MM.1S (cell line): ENCODE measurements around the gene BCL7B.

Experiments
- DNase-seq: peaks from one replicate; pipeline ENCODE4 v3.0.0-alpha.2; 2015
- H2AFZ ChIP-seq: fragments of 300-600 bp; sonication (generic); 2 replicates; pipeline ENCODE4 v1.6.0; 2016; ENCODE audit warnings: antibody characterized with exemption, low read length
- H3F3A ChIP-seq: fragments of 300-600 bp; sonication (generic); 2 replicates; pipeline ENCODE4 v1.6.1; 2016; ENCODE audit warnings: mild to moderate bottlenecking, antibody characterized with exemption, low read length, moderate library complexity, mixed read lengths; ENCODE audit not compliant: insufficient read depth
- H3K27ac ChIP-seq: fragments of 300-600 bp; sonication (generic); 2 replicates; pipeline ENCODE4 v1.5.1; 2016; ENCODE audit warnings: mild to moderate bottlenecking, low read length
- H3K27me3 ChIP-seq: fragments of 300-600 bp; sonication (generic); replicated peaks from 2 replicates; pipeline ENCODE4 v1.6.0; 2016; ENCODE audit warnings: low read length; ENCODE audit not compliant: insufficient read depth
- H3K36me3 ChIP-seq: fragments of 300-600 bp; sonication (generic); replicated peaks from 2 replicates; pipeline ENCODE4 v1.6.1; 2016; ENCODE audit warnings: mild to moderate bottlenecking, low read length, mixed read lengths; ENCODE audit not compliant: insufficient read depth
- H3K4me1 ChIP-seq: fragments of 300-600 bp; sonication (generic); 2 replicates; pipeline ENCODE4 v1.6.1; 2016; ENCODE audit warnings: low read length, mixed read lengths
- H3K4me2 ChIP-seq: fragments of 300-600 bp; sonication (generic); 2 replicates; pipeline ENCODE4 v1.6.0; 2016; ENCODE audit warnings: low read depth, low read length
- H3K4me3 ChIP-seq: fragments of 300-600 bp; sonication (generic); 2 replicates; pipeline ENCODE4 v1.5.1; 2016; ENCODE audit warnings: low read length, mixed read lengths
- H3K79me2 ChIP-seq: fragments of 300-600 bp; sonication (generic); 2 replicates; pipeline ENCODE4 v1.6.1; 2016; ENCODE audit warnings: mixed run types, low read length, mixed read lengths
- H3K9ac ChIP-seq: fragments of 300-600 bp; sonication (generic); 2 replicates; pipeline ENCODE4 v1.6.1; 2016; ENCODE audit warnings: low read length, mixed read lengths
- H3K9me2 ChIP-seq: fragments of 300-600 bp; sonication (generic); replicated peaks from 2 replicates; pipeline ENCODE4 v1.6.1; 2016; ENCODE audit warnings: mild to moderate bottlenecking, low read length, mixed read lengths; ENCODE audit not compliant: insufficient read depth
- H3K9me3 ChIP-seq: fragments of 300-600 bp; sonication (generic); replicated peaks from 2 replicates; pipeline ENCODE4 v1.6.1; 2016; ENCODE audit warnings: mild to moderate bottlenecking, low read length, mixed read lengths; ENCODE audit not compliant: insufficient read depth
- H4K20me1 ChIP-seq: fragments of 300-600 bp; sonication (generic); 2 replicates; pipeline ENCODE4 v1.6.1; 2016; ENCODE audit warnings: mild to moderate bottlenecking, low read length, moderate library complexity, mixed read lengths; ENCODE audit not compliant: insufficient read depth
- CTCF ChIP-seq: fragments of 300-600 bp; sonication (generic); IDR thresholded peaks from 2 replicates; pipeline ENCODE4 v1.5.1; 2016; ENCODE audit warnings: antibody characterized with exemption, low read length, mixed read lengths
- EZH2 ChIP-seq: fragments of 300-600 bp; sonication (generic); optimal IDR thresholded peaks from 2 replicates; pipeline ENCODE3; 2017; ENCODE audit warnings: low read depth, mild to moderate bottlenecking, antibody characterized with exemption, low read length, mixed read lengths
- EZH2phosphoT487 ChIP-seq: fragments of 300-600 bp; sonication (generic); IDR thresholded peaks from 2 replicates; pipeline ENCODE4 v1.6.1; 2018; ENCODE audit warnings: antibody characterized with exemption, low read length

Gene BCL7B

DNA sequence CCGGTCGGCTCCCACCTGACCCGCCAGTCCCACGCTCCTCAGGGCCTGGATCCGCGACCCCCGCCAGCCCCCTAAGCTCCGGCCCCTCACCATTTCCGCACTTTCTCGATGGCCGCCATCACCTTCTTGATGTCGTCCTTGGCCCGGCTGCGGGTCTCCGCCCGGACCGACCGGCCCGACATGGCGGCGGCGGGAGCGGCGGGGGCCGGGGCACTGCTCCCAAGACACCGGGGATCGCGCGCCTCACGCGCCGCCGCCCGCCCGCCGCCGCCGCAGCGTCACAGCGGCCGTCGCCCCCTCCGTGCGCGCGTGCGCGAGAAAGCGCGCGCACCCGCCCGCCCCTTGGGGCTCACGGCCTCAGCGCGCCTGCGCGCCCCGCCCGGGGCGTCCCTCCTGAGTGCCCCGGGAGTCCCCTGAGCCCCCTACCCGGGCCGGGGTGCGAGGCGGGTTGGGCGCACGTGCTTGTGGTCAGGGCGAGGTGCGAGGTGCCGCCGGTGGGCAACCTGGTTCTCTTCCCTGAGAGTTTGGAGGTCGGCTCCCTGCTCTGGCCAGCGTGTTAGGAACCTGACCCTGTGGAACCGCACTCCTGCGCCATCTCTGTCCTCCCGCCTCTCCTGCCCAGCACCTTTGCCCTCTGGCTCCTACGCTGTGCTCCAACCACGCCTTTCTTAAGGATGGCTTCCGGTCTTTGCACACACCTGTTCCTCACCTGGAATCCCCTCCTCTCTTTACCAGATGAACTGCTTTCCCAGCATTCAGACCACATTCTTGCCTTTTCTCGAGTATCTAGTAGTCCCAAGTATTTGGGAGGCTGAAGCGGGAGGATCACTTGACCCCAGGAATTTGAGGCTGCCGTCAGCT is at the start of gene BCL7B:
TSS of gene BCL7B (minus strand) at position 294 of the 861 bp plus-strand sequence. CDS start at position 182, 112 bp downstream.
- peaks cover 44% of the 10 kb centered on the region for H3K79me2 ChIP-seq
- no peaks in the 10 kb centered on the region for H3K9me3 ChIP-seq
- H2AFZ ChIP-seq: peak within 1 kb of the TSS; percentile 88
- TF ChIP-seq EZH2 (no peak), EZH2phosphoT487 (no peak), CTCF (no peak)
- peak within 1 kb of the TSS; percentile 96 for H3K27ac ChIP-seq
- no peaks in the 10 kb centered on the region for H4K20me1 ChIP-seq
- peaks cover 24% of the 10 kb centered on the region for H3F3A ChIP-seq
- H3K4me3 ChIP-seq: peak within 1 kb of the TSS; percentile 92
- DNase-seq: peak; percentile 88
- peaks cover 3% of the 10 kb centered on the region; the same call in 1 of the 2 replicates for H3K36me3 ChIP-seq
- H3K27me3 ChIP-seq: no peaks in the 10 kb centered on the region
- H3K9me2 ChIP-seq: no peaks in the 10 kb centered on the region
- peak within 1 kb of the TSS; percentile 82 for H3K4me2 ChIP-seq
- peaks cover 17% of the 10 kb centered on the region for H3K4me1 ChIP-seq
- peak within 1 kb of the TSS; percentile 99 for H3K9ac ChIP-seq

- Histone ChIP-seq H3K9me2 (no peaks in the 10 kb centered on the region), H3K27me3 (peaks cover 37% of the 10 kb centered on the region), H3K9me3 (no peaks in the 10 kb centered on the region), H4K20me1 (no peaks in the 10 kb centered on the region), H3K4me1 (no peaks in the 10 kb centered on the region), H3K4me2 (no peak overlapping the region), H3K4me3 (no peak overlapping the region), H3F3A (no peaks in the 10 kb centered on the region), H3K79me2 (no peaks in the 10 kb centered on the region), H3K36me3 (no peaks in the 10 kb centered on the region), H2AFZ (no peak overlapping the region), H3K9ac (no peak overlapping the region), H3K27ac (no peak overlapping the region)
- no peak for TF ChIP-seq EZH2
- no peak for TF ChIP-seq CTCF
- TF ChIP-seq EZH2phosphoT487: no peak
- DNase-seq: no peak
Observed at GRCh38 chr7:73605601-73606220, 48.2 kb upstream of the BCL7B start.

DNA sequence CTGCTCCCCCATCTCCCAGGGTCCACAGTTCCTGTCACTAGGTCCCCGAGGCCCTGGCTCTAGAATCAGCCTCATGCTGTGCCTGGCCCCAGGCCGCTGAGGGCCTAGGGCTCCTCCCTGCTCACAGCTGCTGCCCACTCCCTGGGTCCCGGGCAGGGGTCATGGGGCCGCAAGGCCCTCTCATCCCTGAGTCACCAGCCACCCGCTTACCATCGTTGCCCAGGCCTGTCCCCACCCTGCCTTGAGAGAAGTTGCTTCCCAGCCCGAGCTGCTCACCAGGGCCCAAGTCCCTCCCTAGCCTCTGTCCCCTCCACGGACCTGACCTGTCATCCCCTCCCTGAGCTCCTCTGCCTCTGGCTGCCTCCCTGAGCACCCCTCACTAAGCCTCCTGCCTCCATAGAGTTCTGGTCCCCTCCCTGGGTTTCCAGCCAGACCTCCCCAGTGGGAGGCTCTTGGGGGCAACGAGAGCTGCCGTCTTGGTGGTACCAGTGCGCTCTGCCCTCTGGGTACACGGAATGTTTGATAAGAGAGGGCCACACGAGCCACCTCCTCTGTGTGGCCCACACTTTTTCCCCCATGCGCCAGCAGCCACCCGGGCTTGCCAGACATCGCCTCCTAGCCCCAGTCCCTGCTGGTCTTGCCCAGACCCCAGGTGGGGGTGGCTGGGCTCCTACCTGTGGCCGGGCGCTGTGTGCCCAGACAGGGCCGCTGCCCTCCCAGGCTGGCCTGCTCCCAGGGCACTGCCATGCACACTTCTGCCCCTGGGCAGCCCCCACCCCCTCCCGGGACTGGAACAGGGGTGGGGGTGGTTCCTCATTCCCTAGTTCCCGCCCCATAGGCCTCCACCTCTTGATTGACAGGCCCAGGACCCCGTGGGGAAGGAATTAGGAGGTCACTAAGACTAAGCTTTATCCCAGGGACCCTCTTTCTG is 45.5 kb upstream of the BCL7B start:
- H3K4me3 ChIP-seq: no peak overlapping the region
- H4K20me1 ChIP-seq: no peaks in the 10 kb centered on the region
- H3F3A ChIP-seq: no peaks in the 10 kb centered on the region
- H3K36me3 ChIP-seq: no peaks in the 10 kb centered on the region
- H3K4me2 ChIP-seq: no peak overlapping the region
- no peaks in the 10 kb centered on the region for H3K9me2 ChIP-seq
- TF ChIP-seq EZH2phosphoT487: no peak
- no peak for TF ChIP-seq CTCF
- no peak for TF ChIP-seq EZH2
- no peaks in the 10 kb centered on the region for H3K4me1 ChIP-seq
- no peak overlapping the region for H3K9ac ChIP-seq
- H3K27ac ChIP-seq: no peak overlapping the region
- no peak overlapping the region for H2AFZ ChIP-seq
- no peaks in the 10 kb centered on the region for H3K9me3 ChIP-seq
- no peaks in the 10 kb centered on the region for H3K79me2 ChIP-seq
- H3K27me3 ChIP-seq: peaks cover 53% of the 10 kb centered on the region
- no peak for DNase-seq
